Measurements from ENCODE around the gene ITGAX.

ITGAX gene

DNA sequence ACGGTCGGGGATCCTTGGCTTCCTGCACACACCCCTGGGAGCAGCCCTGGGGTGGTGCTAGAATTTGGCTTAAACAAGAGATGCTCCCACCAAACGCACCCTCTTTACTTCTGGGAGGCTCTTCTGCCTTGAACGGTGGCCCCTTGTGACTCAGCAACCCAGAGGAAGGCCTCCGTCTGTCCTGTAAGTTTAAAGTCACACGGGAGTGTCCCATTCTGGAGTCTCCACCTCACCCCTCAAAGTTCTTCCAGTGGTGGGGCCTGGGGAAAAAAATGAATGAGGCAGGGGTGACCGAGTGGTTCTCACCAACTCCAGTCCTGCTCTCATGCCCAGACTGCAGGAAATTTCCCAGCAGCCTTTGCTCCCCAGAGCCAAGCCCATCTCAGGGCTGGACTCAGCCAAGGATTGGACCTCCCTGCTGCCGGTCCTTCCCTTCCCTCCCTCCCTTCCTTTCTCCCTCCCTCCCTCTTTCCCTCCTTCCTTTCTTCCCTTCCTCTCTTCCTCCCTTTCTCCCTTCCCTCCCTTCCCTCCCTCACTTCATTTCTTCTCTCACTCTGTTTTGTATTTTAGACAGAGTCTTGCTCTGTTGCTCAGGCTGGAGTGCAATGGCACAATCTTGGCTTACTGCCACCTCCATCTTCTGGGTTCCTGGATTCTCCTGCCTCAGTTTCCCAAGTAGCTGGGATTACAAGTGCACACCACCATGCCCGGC is 49.5 kb downstream of the ITGAX start:
- TF ChIP-seq, protein P1, sequence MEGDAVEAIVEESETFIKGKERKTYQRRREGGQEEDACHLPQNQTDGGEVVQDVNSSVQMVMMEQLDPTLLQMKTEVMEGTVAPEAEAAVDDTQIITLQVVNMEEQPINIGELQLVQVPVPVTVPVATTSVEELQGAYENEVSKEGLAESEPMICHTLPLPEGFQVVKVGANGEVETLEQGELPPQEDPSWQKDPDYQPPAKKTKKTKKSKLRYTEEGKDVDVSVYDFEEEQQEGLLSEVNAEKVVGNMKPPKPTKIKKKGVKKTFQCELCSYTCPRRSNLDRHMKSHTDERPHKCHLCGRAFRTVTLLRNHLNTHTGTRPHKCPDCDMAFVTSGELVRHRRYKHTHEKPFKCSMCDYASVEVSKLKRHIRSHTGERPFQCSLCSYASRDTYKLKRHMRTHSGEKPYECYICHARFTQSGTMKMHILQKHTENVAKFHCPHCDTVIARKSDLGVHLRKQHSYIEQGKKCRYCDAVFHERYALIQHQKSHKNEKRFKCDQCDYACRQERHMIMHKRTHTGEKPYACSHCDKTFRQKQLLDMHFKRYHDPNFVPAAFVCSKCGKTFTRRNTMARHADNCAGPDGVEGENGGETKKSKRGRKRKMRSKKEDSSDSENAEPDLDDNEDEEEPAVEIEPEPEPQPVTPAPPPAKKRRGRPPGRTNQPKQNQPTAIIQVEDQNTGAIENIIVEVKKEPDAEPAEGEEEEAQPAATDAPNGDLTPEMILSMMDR (IDR thresholded peaks at IDR 0.05) = no peak
- no peak for TF ChIP-seq ZFX (IDR thresholded peaks at IDR 0.05; ENCODE audit: borderline replicate concordance)
- H3K27ac ChIP-seq = no peak overlapping the region

DNA sequence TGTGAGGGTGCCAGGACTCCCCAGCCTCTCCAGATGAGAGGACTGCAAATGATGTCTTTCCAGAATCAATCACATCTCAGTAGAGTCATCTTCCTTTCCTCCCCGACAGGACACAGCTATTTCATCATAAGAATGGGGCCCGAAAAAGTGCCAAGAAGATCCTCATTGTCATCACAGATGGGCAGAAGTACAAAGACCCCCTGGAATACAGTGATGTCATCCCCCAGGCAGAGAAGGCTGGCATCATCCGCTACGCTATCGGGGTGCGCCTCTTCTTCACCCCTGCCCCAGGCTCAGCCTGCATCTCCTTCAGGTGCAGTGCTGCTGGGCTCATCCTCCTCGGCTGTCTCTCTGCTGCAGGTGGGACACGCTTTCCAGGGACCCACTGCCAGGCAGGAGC is 52.4 kb downstream of the ITGAX start:
- no peak overlapping the region for H3K27ac ChIP-seq
- no peak for TF ChIP-seq ZFX (IDR thresholded peaks at IDR 0.05; ENCODE audit: borderline replicate concordance)
- TF ChIP-seq, protein P1 (IDR thresholded peaks at IDR 0.05) = no peak

DNA sequence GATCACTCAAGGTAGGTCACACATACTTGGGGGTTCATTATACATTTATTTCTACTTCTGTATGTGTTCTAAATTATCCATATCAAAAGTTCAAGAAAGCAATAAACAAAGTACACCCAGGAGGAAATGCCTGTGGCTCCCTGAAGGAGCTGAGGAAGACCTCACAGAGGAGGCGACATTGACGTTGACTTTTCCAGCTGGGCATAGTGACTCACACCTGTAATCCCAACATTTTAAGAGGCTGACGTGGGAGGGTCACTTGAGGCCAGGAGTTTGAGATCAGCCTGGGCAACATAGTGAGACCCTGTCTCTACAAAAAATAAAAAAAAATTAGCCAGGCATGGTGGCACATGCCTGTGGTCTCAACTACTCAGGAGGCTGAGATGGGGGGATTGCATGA is 54.5 kb downstream of the ITGAX start:
- H3K27ac ChIP-seq = no peak overlapping the region
- TF ChIP-seq, protein P1 (IDR thresholded peaks at IDR 0.05) = no peak
- TF ChIP-seq ZFX (IDR thresholded peaks at IDR 0.05; ENCODE audit: borderline replicate concordance) = no peak

DNA sequence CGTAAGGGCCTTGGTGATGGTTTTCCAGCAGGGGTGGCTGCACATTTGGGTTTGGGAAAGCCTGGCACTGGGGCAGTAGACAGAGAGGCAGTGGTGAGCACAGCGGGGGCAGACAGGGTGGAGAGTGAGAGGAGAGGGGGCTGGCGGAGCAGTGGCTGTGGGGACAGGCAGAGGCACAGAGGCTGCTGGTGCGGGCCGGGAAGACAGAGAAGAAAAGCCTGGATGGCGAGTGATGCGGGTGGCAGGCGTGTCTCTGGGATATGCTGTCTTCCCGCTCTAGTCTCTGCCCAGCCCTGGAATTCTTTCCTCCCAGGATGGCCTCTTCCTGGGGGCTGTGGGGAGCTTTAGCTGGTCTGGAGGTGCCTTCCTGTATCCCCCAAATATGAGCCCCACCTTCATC is 55.1 kb downstream of the ITGAX start:
- TF ChIP-seq, protein P1 (IDR thresholded peaks at IDR 0.05) = no peak
- no peak for TF ChIP-seq ZFX (IDR thresholded peaks at IDR 0.05; ENCODE audit: borderline replicate concordance)
- H3K27ac ChIP-seq = no peak overlapping the region

DNA sequence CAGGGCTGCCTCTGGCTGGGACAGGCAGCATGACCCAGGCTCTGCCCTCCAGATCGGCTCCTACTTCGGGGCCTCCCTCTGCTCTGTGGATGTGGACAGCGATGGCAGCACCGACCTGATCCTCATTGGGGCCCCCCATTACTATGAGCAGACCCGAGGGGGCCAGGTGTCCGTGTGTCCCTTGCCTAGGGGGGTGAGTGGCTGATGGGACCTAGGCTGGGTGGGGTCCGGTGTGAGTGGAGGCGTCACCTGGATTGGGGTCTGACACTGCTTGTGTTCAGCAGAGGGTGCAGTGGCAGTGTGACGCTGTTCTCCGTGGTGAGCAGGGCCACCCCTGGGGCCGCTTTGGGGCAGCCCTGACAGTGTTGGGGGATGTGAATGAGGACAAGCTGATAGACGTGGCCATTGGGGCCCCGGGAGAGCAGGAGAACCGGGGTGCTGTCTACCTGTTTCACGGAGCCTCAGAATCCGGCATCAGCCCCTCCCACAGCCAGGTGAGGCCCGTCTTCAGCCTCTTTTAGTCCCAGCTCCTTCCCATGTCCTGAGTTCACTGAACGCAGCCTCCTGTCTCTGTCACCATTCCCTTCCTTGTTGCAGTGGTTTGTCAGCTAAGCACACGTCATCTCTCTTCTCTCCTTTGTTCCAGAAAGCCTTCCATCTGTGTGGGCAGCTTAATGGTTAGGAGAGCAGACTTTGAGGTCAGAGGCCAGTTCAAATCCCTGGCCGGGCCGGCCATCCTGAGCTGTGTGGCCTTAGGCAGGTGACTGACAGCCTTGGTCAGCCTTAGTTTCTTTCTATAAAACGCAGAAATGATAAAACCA is 56.3 kb downstream of the ITGAX start:
- TF ChIP-seq, protein P1 (IDR thresholded peaks at IDR 0.05) = no peak
- TF ChIP-seq ZFX (IDR thresholded peaks at IDR 0.05; ENCODE audit: borderline replicate concordance) = no peak
- no peak overlapping the region for H3K27ac ChIP-seq

DNA sequence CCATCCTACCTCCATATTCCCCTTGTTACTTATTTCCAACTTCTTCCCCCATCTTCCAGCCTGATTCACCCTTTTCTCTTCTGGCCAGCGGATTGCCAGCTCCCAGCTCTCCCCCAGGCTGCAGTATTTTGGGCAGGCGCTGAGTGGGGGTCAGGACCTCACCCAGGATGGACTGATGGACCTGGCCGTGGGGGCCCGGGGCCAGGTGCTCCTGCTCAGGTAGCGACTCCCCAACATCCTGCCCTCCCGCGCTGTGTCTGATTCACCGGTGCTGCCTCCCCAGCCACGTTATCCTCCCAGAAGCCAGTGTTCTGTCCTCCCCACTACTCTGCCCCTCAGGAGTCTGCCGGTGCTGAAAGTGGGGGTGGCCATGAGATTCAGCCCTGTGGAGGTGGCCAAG is 57.8 kb downstream of the ITGAX start:
- TF ChIP-seq, protein P1 (IDR thresholded peaks at IDR 0.05) = no peak
- no peak for TF ChIP-seq ZFX (IDR thresholded peaks at IDR 0.05; ENCODE audit: borderline replicate concordance)

DNA sequence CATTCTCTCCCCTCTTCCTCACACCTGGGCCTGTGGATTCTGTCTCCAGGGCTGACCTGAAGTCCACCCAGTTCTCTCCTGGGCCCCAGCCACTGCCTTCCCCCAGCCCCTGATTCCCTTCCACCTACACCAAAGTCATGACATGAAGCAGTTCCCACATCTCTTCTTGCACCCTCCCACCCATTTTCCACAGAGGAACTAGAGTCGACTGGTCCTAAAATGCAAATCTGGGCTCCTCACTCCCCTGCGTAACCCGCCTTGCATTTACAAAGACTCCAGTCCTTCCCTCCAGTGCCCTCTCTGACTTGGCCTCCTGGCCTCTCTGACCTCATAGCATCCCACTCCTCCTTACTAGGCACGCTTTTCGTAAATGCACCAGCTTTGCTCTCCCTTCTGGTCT is 58.4 kb downstream of the ITGAX start:
- TF ChIP-seq, protein P1 (IDR thresholded peaks at IDR 0.05) = no peak
- no peak for TF ChIP-seq ZFX (IDR thresholded peaks at IDR 0.05; ENCODE audit: borderline replicate concordance)
- no peak overlapping the region for H3K27ac ChIP-seq

More for the DNA sequence above, 57.8 kb downstream of the ITGAX start:
- H3K27ac ChIP-seq = no peak overlapping the region
